Measurements from ENCODE around the gene TUBB6. TPM values are rescaled to one million over a fixed set of nuclear protein-coding genes. Genes with fewer than 3 reads are reported as not detected.

The TUBB6 gene
- total and polyA plus RNA-seq, 2 donors (not counting 1 experiment from before 2014, with no cell fraction given) = 30.4 to 58.7 TPM

GRCh38 chr18:12290086-12290485 is 18.0 kb upstream of the TUBB6 start:
- WGBS (ENCODE audit: insufficient coverage) = 71% methylated on average over 1 of the region's 2 CpGs
- Histone ChIP-seq H4K20me1 (ENCODE audit: control insufficient read depth, insufficient read depth, low read length, poor library complexity, severe bottlenecking) (no peaks in the 10 kb centered on the region), H3K27me3 (replicated peaks in 1 of 4; ENCODE audit: control extremely low read depth in 1 of 4, control insufficient read depth in 3 of 4, insufficient read depth in 4 of 4, low read length in 3 of 4) (peaks cover 0 to 38% (median 15%) of the 10 kb centered on the region in 4 experiments), H3K9me3 (ENCODE audit: control extremely low read depth in 1 of 3, control insufficient read depth in 2 of 3, insufficient read depth in 1 of 3, low read length in 2 of 3) (peaks cover 0 to 5% (median 0%) of the 10 kb centered on the region in 3 donors), H3K9ac (ENCODE audit: low read length) (no peak overlapping the region), H3K4me1 (ENCODE audit: control insufficient read depth in 2 of 2, insufficient read depth in 2 of 2, low read length in 2 of 2) (peaks cover 14% of the 10 kb centered on the region in 2 donors), H3K4me2 (replicated peaks; ENCODE audit: low read depth, low read length, poor library complexity, severe bottlenecking) (no peak overlapping the region), H2AFZ (ENCODE audit: insufficient read depth, low read depth, low read length, poor library complexity, severe bottlenecking) (no peak overlapping the region), H3K27ac (ENCODE audit: low read length in 2 of 2) (no peak overlapping the region), H3K79me2 (ENCODE audit: control insufficient read depth, insufficient read depth, low read length) (no peaks in the 10 kb centered on the region), H3K4me3 (ENCODE audit: control extremely low read depth in 1 of 5, extremely low read depth in 1 of 5, insufficient read depth in 1 of 5, low read depth in 2 of 5, low read length in 4 of 5) (no peak overlapping the region), H3K36me3 (replicated peaks in 1 of 2; ENCODE audit: control extremely low read depth in 1 of 2, control insufficient read depth in 1 of 2, extremely low read depth in 1 of 2, insufficient read depth in 2 of 2, low read length in 1 of 2) (no peaks in the 10 kb centered on the region)
- no peak overlapping the region for H3K27ac Mint-ChIP-seq
- H3K27me3 Mint-ChIP-seq = peaks cover 41% of the 10 kb centered on the region
- ATAC-seq (ENCODE audit: low read depth) (no peak), DNase-seq (no peak)
- no peaks in the 10 kb centered on the region for H3K9me3 Mint-ChIP-seq (ENCODE audit: insufficient read depth)
- H3K4me1 Mint-ChIP-seq = peaks cover 8% of the 10 kb centered on the region
- POLR2A ChIA-PET = no interaction called here
- intact Hi-C loops (cut with micrococcal nuclease) = no loop called here
- H3K4me3 Mint-ChIP-seq = no peak overlapping the region
- no peak for TF ChIP-seq EZH2 (IDR thresholded peaks at IDR 0.05; ENCODE audit: borderline replicate concordance, insufficient read depth, low read depth, low read length, poor library complexity, severe bottlenecking)
- TF ChIP-seq, protein P1, sequence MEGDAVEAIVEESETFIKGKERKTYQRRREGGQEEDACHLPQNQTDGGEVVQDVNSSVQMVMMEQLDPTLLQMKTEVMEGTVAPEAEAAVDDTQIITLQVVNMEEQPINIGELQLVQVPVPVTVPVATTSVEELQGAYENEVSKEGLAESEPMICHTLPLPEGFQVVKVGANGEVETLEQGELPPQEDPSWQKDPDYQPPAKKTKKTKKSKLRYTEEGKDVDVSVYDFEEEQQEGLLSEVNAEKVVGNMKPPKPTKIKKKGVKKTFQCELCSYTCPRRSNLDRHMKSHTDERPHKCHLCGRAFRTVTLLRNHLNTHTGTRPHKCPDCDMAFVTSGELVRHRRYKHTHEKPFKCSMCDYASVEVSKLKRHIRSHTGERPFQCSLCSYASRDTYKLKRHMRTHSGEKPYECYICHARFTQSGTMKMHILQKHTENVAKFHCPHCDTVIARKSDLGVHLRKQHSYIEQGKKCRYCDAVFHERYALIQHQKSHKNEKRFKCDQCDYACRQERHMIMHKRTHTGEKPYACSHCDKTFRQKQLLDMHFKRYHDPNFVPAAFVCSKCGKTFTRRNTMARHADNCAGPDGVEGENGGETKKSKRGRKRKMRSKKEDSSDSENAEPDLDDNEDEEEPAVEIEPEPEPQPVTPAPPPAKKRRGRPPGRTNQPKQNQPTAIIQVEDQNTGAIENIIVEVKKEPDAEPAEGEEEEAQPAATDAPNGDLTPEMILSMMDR (IDR thresholded peaks at IDR 0.05) = no peak
- CTCF ChIA-PET = no interaction called here

DNA sequence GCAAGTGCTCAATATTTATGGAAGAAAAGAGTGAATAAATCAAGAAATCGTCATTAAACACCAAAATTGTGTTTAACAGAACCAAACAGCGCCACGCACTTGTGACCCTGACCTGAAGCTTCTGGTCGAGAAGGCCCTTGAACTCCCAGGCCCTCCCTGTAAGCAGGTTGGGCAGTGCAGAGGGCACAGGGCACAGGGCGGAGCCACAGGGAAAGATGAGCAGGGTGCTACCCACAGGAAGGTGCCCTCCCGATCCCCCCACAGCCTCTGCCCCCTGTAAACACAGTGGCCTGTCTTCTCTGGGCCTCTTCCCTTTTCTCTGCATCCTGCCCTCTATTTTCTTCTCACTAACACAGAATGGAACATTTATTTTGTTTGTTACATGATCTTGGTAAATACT is 16.9 kb upstream of the TUBB6 start:
- H3K27me3 Mint-ChIP-seq = peaks cover 41% of the 10 kb centered on the region

More for the DNA sequence above, 16.9 kb upstream of the TUBB6 start:
- no peak for ATAC-seq (ENCODE audit: low read depth)
- Histone ChIP-seq H3K9me3 (ENCODE audit: control extremely low read depth in 1 of 3, control insufficient read depth in 2 of 3, insufficient read depth in 1 of 3, low read length in 2 of 3) (peaks cover 0 to 5% (median 0%) of the 10 kb centered on the region in 3 donors), H3K9ac (ENCODE audit: low read length) (no peak overlapping the region), H2AFZ (ENCODE audit: insufficient read depth, low read depth, low read length, poor library complexity, severe bottlenecking) (no peak overlapping the region), H3K79me2 (ENCODE audit: control insufficient read depth, insufficient read depth, low read length) (no peaks in the 10 kb centered on the region), H3K4me2 (replicated peaks; ENCODE audit: low read depth, low read length, poor library complexity, severe bottlenecking) (no peak overlapping the region), H3K4me3 (ENCODE audit: control extremely low read depth in 1 of 5, extremely low read depth in 1 of 5, insufficient read depth in 1 of 5, low read depth in 2 of 5, low read length in 4 of 5) (no peak overlapping the region), H3K4me1 (ENCODE audit: control insufficient read depth in 2 of 2, insufficient read depth in 2 of 2, low read length in 2 of 2) (peaks cover 14% of the 10 kb centered on the region in 2 donors), H3K27me3 (replicated peaks in 1 of 4; ENCODE audit: control extremely low read depth in 1 of 4, control insufficient read depth in 3 of 4, insufficient read depth in 4 of 4, low read length in 3 of 4) (peaks cover 0 to 38% (median 15%) of the 10 kb centered on the region in 4 experiments), H4K20me1 (ENCODE audit: control insufficient read depth, insufficient read depth, low read length, poor library complexity, severe bottlenecking) (no peaks in the 10 kb centered on the region), H3K36me3 (replicated peaks in 1 of 2; ENCODE audit: control extremely low read depth in 1 of 2, control insufficient read depth in 1 of 2, extremely low read depth in 1 of 2, insufficient read depth in 2 of 2, low read length in 1 of 2) (no peaks in the 10 kb centered on the region), H3K27ac (ENCODE audit: low read length in 2 of 2) (no peak overlapping the region)
- no peak for DNase-seq
- CTCF ChIA-PET = no interaction called here
- Mint-ChIP-seq H3K4me1 (peaks cover 8% of the 10 kb centered on the region), H3K9me3 (ENCODE audit: insufficient read depth) (no peaks in the 10 kb centered on the region), H3K27ac (no peak overlapping the region), H3K4me3 (no peak overlapping the region)
- TF ChIP-seq EZH2 (IDR thresholded peaks at IDR 0.05; ENCODE audit: borderline replicate concordance, insufficient read depth, low read depth, low read length, poor library complexity, severe bottlenecking) = no peak
- TF ChIP-seq, protein P1 (IDR thresholded peaks at IDR 0.05) = no peak
- POLR2A ChIA-PET = no interaction called here
- WGBS (ENCODE audit: insufficient coverage) = 93% methylated on average over 5 of the region's 6 CpGs
- intact Hi-C loops (cut with micrococcal nuclease) = no loop called here
